Measurements from ENCODE around the gene IL1RAPL2. TPM values are rescaled to one million over a fixed set of nuclear protein-coding genes. Genes with fewer than 3 reads are reported as not detected.

IL1RAPL2 gene
- polyA plus RNA-seq, 3 donors: not detected

- H3K79me2 ChIP-seq (ENCODE audit: insufficient read depth, low read length): no peaks in the 10 kb centered on the region
- H3K36me3 ChIP-seq (replicated peaks in 1 of 2; ENCODE audit: control insufficient read depth in 1 of 2, insufficient read depth in 2 of 2, low read length in 2 of 2): no peaks in the 10 kb centered on the region
- no peaks in the 10 kb centered on the region for H3K9me3 ChIP-seq (replicated peaks in 1 of 2; ENCODE audit: control insufficient read depth in 1 of 2, insufficient read depth in 1 of 2, low read length in 2 of 2)
- H3K9me3 Mint-ChIP-seq: peaks cover 0 to 1% (median 0%) of the 10 kb centered on the region in 7 donors
- no peak for DNase-seq
- H3K4me1 Mint-ChIP-seq: no peaks in the 10 kb centered on the region
- H3K27ac Mint-ChIP-seq: no peak overlapping the region
- no peaks in the 10 kb centered on the region for H3K36me3 Mint-ChIP-seq
- H3K4me1 ChIP-seq (ENCODE audit: control insufficient read depth in 1 of 2, insufficient read depth in 2 of 2, low read length in 2 of 2): no peaks in the 10 kb centered on the region
- H3K27me3 Mint-ChIP-seq (ENCODE audit: low read depth in 3 of 3): peaks cover 0 to 7% (median 0%) of the 10 kb centered on the region in 3 donors
- no peak overlapping the region for H3K4me3 Mint-ChIP-seq
- no peak overlapping the region for H3K27ac ChIP-seq (ENCODE audit: low read depth in 1 of 2, low read length in 2 of 2)
- intact Hi-C loops (cut with micrococcal nuclease): no loop called here
- no peak for TF ChIP-seq CTCF (IDR thresholded peaks at IDR 0.05)
- no peak overlapping the region for H3K9ac ChIP-seq (ENCODE audit: insufficient read depth, low read length, poor library complexity, severe bottlenecking)
- no peak overlapping the region for H2AFZ ChIP-seq (ENCODE audit: insufficient read depth, low read depth, low read length, poor library complexity, severe bottlenecking)
- no peaks in the 10 kb centered on the region for H4K20me1 ChIP-seq (ENCODE audit: insufficient read depth, low read length)
- H3K27me3 ChIP-seq (ENCODE audit: control insufficient read depth in 2 of 2, insufficient read depth in 2 of 2, low read length in 2 of 2): no peaks in the 10 kb centered on the region
- no peak overlapping the region for H3K4me2 ChIP-seq (replicated peaks; ENCODE audit: extremely low read depth, low read length, poor library complexity, severe bottlenecking)
- no CpG with 5 or more reads among the region's 1 CpG for WGBS (ENCODE audit: insufficient coverage)
- H3K4me3 ChIP-seq (replicated peaks in 1 of 3; ENCODE audit: low read depth in 2 of 3, low read length in 3 of 3): no peak overlapping the region
Measured at GRCh38 chrX:105758754-105759153, 1192.8 kb downstream of the IL1RAPL2 start.

- Histone ChIP-seq H3K79me2 (ENCODE audit: insufficient read depth, low read length) (no peaks in the 10 kb centered on the region), H3K9ac (ENCODE audit: insufficient read depth, low read length, poor library complexity, severe bottlenecking) (no peak overlapping the region), H3K27me3 (ENCODE audit: control insufficient read depth in 2 of 2, insufficient read depth in 2 of 2, low read length in 2 of 2) (no peaks in the 10 kb centered on the region), H3K4me1 (ENCODE audit: control insufficient read depth in 1 of 2, insufficient read depth in 2 of 2, low read length in 2 of 2) (no peaks in the 10 kb centered on the region), H3K9me3 (replicated peaks in 1 of 2; ENCODE audit: control insufficient read depth in 1 of 2, insufficient read depth in 1 of 2, low read length in 2 of 2) (no peaks in the 10 kb centered on the region), H2AFZ (ENCODE audit: insufficient read depth, low read depth, low read length, poor library complexity, severe bottlenecking) (no peak overlapping the region), H3K27ac (ENCODE audit: low read depth in 1 of 2, low read length in 2 of 2) (no peak overlapping the region), H4K20me1 (ENCODE audit: insufficient read depth, low read length) (no peaks in the 10 kb centered on the region), H3K36me3 (replicated peaks in 1 of 2; ENCODE audit: control insufficient read depth in 1 of 2, insufficient read depth in 2 of 2, low read length in 2 of 2) (no peaks in the 10 kb centered on the region), H3K4me2 (replicated peaks; ENCODE audit: extremely low read depth, low read length, poor library complexity, severe bottlenecking) (no peak overlapping the region), H3K4me3 (replicated peaks in 1 of 3; ENCODE audit: low read depth in 2 of 3, low read length in 3 of 3) (no peak overlapping the region)
- no peak overlapping the region for H3K4me3 Mint-ChIP-seq
- no peak for DNase-seq
- TF ChIP-seq CTCF (IDR thresholded peaks at IDR 0.05): no peak
- H3K36me3 Mint-ChIP-seq: no peaks in the 10 kb centered on the region
- WGBS (ENCODE audit: insufficient coverage): no CpG with 5 or more reads among the region's 2 CpGs
- intact Hi-C loops (cut with micrococcal nuclease): no loop called here
- peaks cover 0 to 1% (median 0%) of the 10 kb centered on the region in 7 donors for H3K9me3 Mint-ChIP-seq
- no peaks in the 10 kb centered on the region for H3K4me1 Mint-ChIP-seq
- peaks cover 0 to 7% (median 0%) of the 10 kb centered on the region in 3 donors for H3K27me3 Mint-ChIP-seq (ENCODE audit: low read depth in 3 of 3)
- H3K27ac Mint-ChIP-seq: no peak overlapping the region
Measured at GRCh38 chrX:105759598-105759997, 1193.6 kb downstream of the IL1RAPL2 start.
